ENCODE results near the gene FHL1.
"Not testable (repeated sequence)": the region's sequence is repeated elsewhere in the genome, so short reads cannot be mapped to it uniquely, and the experiment has no call there.

DNA sequence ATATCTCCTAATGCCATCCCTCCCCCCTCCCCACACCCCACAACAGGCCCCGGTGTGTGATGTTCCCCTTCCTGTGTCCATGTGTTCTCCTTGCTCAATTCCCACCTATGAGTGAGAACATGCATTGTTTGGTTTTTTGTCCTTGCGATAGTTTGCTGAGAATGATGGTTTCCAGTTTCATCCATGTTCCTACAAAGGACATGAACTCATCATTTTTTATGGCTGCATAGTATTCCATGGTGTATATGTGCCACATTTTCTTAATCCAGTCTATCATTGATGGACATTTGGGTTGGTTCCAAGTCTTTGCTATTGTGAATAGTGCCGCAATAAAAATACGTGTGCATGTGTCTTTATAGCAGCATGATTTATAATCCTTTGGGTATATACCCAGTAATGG, 90.5 kb downstream of the FHL1 start:
- not testable (repeated sequence) for TF ChIP-seq POLR2A (IDR thresholded peaks at IDR 0.05; ENCODE audit: low read length); GATA1 (IDR thresholded peaks at IDR 0.05; ENCODE audit: low read depth, low read length)
